Natural killer cell (primary cell): ENCODE data around the gene C11orf86. TPM values are rescaled to one million over a fixed set of nuclear protein-coding genes. Genes with fewer than 3 reads are reported as not detected.

ENCODE experiments used
- ATAC-seq, 3 donors: fragments of 150-1000 bp in 2 of 3; fragments of 200-7000 bp in 1 of 3; cut with Tn5 transposase; 1 replicate in 1 of 3; 2 replicates in 2 of 3; pipeline ENCODE4 v1.10.0; 2021; ENCODE audit warnings: mild to moderate bottlenecking in 2 of 3, moderate library complexity in 2 of 3
- DNase-seq, 2 donors: peaks; one replicate each; pipeline versions ENCODE4 v3.0.0 to v3.0.0-alpha.2; 2013 to 2021; ENCODE audit warnings: mixed read lengths in 1 of 2
- H3K27ac ChIP-seq: one replicate; pipeline ENCODE4 v1.5.1; 2013; ENCODE audit warnings: mild to moderate bottlenecking, low read length
- H3K27me3 ChIP-seq: one replicate; pipeline ENCODE4 v1.6.1; 2013; ENCODE audit warnings: low read length; ENCODE audit not compliant: control insufficient read depth, insufficient read depth
- H3K36me3 ChIP-seq: one replicate; pipeline ENCODE4 v1.6.1; 2013; ENCODE audit warnings: low read length; ENCODE audit not compliant: control insufficient read depth, insufficient read depth
- H3K4me1 ChIP-seq: one replicate; pipeline ENCODE4 v1.6.1; 2013; ENCODE audit warnings: low read length; ENCODE audit not compliant: control insufficient read depth, insufficient read depth
- H3K4me3 ChIP-seq: one replicate; pipeline ENCODE4 v1.5.1; 2013; ENCODE audit warnings: low read length
- H3K9me3 ChIP-seq: one replicate; pipeline ENCODE4 v1.6.1; 2013; ENCODE audit warnings: low read length; ENCODE audit not compliant: control insufficient read depth, insufficient read depth
- H3K27ac Mint-ChIP-seq, 2 donors: one replicate each; pipeline ENCODE4 v1.8.0; 2022; ENCODE audit warnings: mild to moderate bottlenecking in 2 of 2, mixed read lengths in 2 of 2, moderate library complexity in 1 of 2
- H3K27me3 Mint-ChIP-seq, 2 donors: one replicate each; pipeline ENCODE4 v1.8.0; 2022; ENCODE audit warnings: low read depth in 2 of 2, mixed read lengths in 2 of 2
- H3K36me3 Mint-ChIP-seq: one replicate; pipeline ENCODE4 v1.8.0; 2022; ENCODE audit warnings: mixed read lengths
- H3K4me1 Mint-ChIP-seq, 2 donors: one replicate each; pipeline ENCODE4 v1.8.0; 2022; ENCODE audit warnings: mixed read lengths in 2 of 2
- H3K4me3 Mint-ChIP-seq: one replicate; pipeline ENCODE4 v1.8.0; 2022; ENCODE audit warnings: mild to moderate bottlenecking, moderate library complexity, mixed read lengths
- H3K9me3 Mint-ChIP-seq, 2 donors: one replicate each; pipeline ENCODE4 v1.8.0; 2022; ENCODE audit warnings: mixed read lengths in 2 of 2
- WGBS: methylation state at CpG from one replicate; pipeline ENCODE4 v1.1.7; 2013; ENCODE audit warnings: missing lambda C conversion rate; ENCODE audit not compliant: insufficient coverage; 5-methylcytosine and 5-hydroxymethylcytosine counted together
- intact Hi-C: fragments of 100-400 bp; cut with micrococcal nuclease; formaldehyde crosslinking; loops from one replicate; pipeline ENCODE4 v1.14.2; 2022
- total RNA-seq, 4 donors: library from RNA; stranded (reverse); fragments of 120-200 nt in 1 of 4; gene quantifications; one replicate each; pipeline versions ENCODE4 v1.2.3 to v1.2.4, GENCODE V29; 2013 to 2022
- TF ChIP-seq, protein P1 (sequence below): fragments of 200-600 bp; IDR thresholded peaks from one replicate; pipeline ENCODE4 v1.8.0; 2022; ENCODE audit warnings: antibody characterized with exemption

The C11orf86 gene
- total RNA-seq, 3 donors from 2014 or later (not counting 1 experiment from before 2014, with no cell fraction given): not detected

GRCh38 chr11:66992041-66992440, 16.9 kb downstream of the C11orf86 start:
- DNase-seq: no peak
- TF ChIP-seq, protein P1, sequence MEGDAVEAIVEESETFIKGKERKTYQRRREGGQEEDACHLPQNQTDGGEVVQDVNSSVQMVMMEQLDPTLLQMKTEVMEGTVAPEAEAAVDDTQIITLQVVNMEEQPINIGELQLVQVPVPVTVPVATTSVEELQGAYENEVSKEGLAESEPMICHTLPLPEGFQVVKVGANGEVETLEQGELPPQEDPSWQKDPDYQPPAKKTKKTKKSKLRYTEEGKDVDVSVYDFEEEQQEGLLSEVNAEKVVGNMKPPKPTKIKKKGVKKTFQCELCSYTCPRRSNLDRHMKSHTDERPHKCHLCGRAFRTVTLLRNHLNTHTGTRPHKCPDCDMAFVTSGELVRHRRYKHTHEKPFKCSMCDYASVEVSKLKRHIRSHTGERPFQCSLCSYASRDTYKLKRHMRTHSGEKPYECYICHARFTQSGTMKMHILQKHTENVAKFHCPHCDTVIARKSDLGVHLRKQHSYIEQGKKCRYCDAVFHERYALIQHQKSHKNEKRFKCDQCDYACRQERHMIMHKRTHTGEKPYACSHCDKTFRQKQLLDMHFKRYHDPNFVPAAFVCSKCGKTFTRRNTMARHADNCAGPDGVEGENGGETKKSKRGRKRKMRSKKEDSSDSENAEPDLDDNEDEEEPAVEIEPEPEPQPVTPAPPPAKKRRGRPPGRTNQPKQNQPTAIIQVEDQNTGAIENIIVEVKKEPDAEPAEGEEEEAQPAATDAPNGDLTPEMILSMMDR: no peak
- no peak for ATAC-seq
- Mint-ChIP-seq H3K4me3 (no peak overlapping the region), H3K27me3 (peaks cover 4 to 9% of the 10 kb centered on the region in 2 donors), H3K36me3 (no peaks in the 10 kb centered on the region), H3K4me1 (peaks cover 0 to 7% of the 10 kb centered on the region in 2 donors), H3K27ac (no peak overlapping the region), H3K9me3 (no peaks in the 10 kb centered on the region)
- Histone ChIP-seq H3K4me1 (no peaks in the 10 kb centered on the region), H3K27ac (no peak overlapping the region), H3K4me3 (no peak overlapping the region), H3K9me3 (no peaks in the 10 kb centered on the region), H3K36me3 (no peaks in the 10 kb centered on the region), H3K27me3 (peaks cover 2% of the 10 kb centered on the region)
- intact Hi-C loops: no loop called here
- 83% methylated on average over 2 of the region's 2 CpGs for WGBS

- Histone ChIP-seq H3K27me3 (peaks cover 2% of the 10 kb centered on the region), H3K4me1 (no peaks in the 10 kb centered on the region), H3K4me3 (no peak overlapping the region), H3K27ac (no peak overlapping the region), H3K36me3 (no peaks in the 10 kb centered on the region), H3K9me3 (no peaks in the 10 kb centered on the region)
- ATAC-seq (no peak), DNase-seq (no peak)
- H3K9me3 Mint-ChIP-seq: no peaks in the 10 kb centered on the region
- no peaks in the 10 kb centered on the region for H3K36me3 Mint-ChIP-seq
- WGBS: 81% methylated on average over 8 of the region's 8 CpGs
- TF ChIP-seq, protein P1: no peak
- no peaks in the 10 kb centered on the region for H3K4me1 Mint-ChIP-seq
- H3K27ac Mint-ChIP-seq: no peak overlapping the region
- intact Hi-C loops: no loop called here
- no peak overlapping the region for H3K4me3 Mint-ChIP-seq
- peaks cover 9 to 10% of the 10 kb centered on the region in 2 donors for H3K27me3 Mint-ChIP-seq
Observed at GRCh38 chr11:66996609-66997273, 21.6 kb downstream of the C11orf86 start.

- Mint-ChIP-seq H3K36me3 (no peaks in the 10 kb centered on the region), H3K27me3 (peaks cover 7 to 15% of the 10 kb centered on the region in 2 donors), H3K9me3 (no peaks in the 10 kb centered on the region), H3K27ac (no peak overlapping the region), H3K4me3 (no peak overlapping the region), H3K4me1 (no peaks in the 10 kb centered on the region)
- ATAC-seq: no peak
- H3K4me1 ChIP-seq: no peaks in the 10 kb centered on the region
- TF ChIP-seq, protein P1: no peak
- 89% methylated on average over 6 of the region's 7 CpGs for WGBS
- DNase-seq: no peak
- intact Hi-C loops: no loop called here
- H3K36me3 ChIP-seq: no peaks in the 10 kb centered on the region
- H3K4me3 ChIP-seq: no peak overlapping the region
- H3K9me3 ChIP-seq: no peaks in the 10 kb centered on the region
- H3K27me3 ChIP-seq: no peaks in the 10 kb centered on the region
- no peak overlapping the region for H3K27ac ChIP-seq
Observed at GRCh38 chr11:66999555-66999954, 24.5 kb downstream of the C11orf86 start.

DNA sequence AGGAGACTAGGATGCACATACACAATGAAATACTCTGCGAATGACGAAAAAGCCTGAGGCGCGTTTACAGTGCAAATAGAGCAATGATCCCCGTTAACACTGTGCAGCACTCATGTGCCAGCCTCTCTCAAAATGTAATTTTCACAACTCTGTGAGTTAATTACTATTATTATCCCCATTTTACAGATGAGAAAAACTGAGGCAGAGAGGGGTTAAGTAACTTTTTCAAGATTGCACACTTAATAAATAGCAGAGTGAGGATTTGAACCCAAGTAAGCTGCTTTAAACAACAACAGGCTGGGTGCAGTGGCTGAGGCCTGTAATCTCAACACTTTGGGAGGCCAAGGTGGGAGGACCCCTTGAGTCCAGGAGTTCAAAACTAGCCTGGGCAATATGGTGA, 26.2 kb downstream of the C11orf86 start:
- Mint-ChIP-seq H3K27ac (no peak overlapping the region), H3K9me3 (no peaks in the 10 kb centered on the region), H3K4me1 (peaks cover 0 to 2% of the 10 kb centered on the region in 2 donors), H3K36me3 (no peaks in the 10 kb centered on the region), H3K4me3 (no peak overlapping the region), H3K27me3 (peaks cover 7 to 15% of the 10 kb centered on the region in 2 donors)
- H3K4me1 ChIP-seq: no peaks in the 10 kb centered on the region
- H3K9me3 ChIP-seq: no peaks in the 10 kb centered on the region
- no peak overlapping the region for H3K27ac ChIP-seq
- no peak overlapping the region for H3K4me3 ChIP-seq
- TF ChIP-seq, protein P1: no peak
- intact Hi-C loops: no loop called here
- ATAC-seq (no peak), DNase-seq (no peak)
- H3K36me3 ChIP-seq: no peaks in the 10 kb centered on the region
- 94% methylated on average over 5 of the region's 5 CpGs for WGBS
- no peaks in the 10 kb centered on the region for H3K27me3 ChIP-seq
